PC-9 (cell line): ENCODE data around the gene RAD17.

Experiments used
- CTCF ChIP-seq: fragments of 200-600 bp; sonication (generic); conservative IDR thresholded peaks from 2 replicates; pipeline ENCODE4 v1.6.1; 2017; ENCODE audit warnings: mixed run types, antibody characterized with exemption, mild to moderate bottlenecking, moderate library complexity
- EZH2 ChIP-seq: fragments of 200-600 bp; sonication (generic); IDR thresholded peaks from 2 replicates; pipeline ENCODE4 v1.8.0; 2017; ENCODE audit warnings: antibody characterized with exemption, low read depth

GRCh38 chr5:69449511-69449910 lies 79.9 kb downstream of the RAD17 start:
- TF ChIP-seq CTCF (no peak), EZH2 (no peak)
